ENCODE measurements around the gene TPST1.
"Not testable (repeated sequence)": the region's sequence is repeated elsewhere in the genome, so short reads cannot be mapped to it uniquely, and the experiment has no call there.

TPST1 gene

GRCh38 chr7:66188645-66189044 is 16.5 kb upstream of the TPST1 start:
- no peak for DNase-seq (ENCODE audit: low read depth in 3 of 3)

- no peak for DNase-seq (ENCODE audit: low read depth in 3 of 3)
These were observed 15.2 kb upstream of the TPST1 start for GRCh38 chr7:66189695-66190503.

DNA sequence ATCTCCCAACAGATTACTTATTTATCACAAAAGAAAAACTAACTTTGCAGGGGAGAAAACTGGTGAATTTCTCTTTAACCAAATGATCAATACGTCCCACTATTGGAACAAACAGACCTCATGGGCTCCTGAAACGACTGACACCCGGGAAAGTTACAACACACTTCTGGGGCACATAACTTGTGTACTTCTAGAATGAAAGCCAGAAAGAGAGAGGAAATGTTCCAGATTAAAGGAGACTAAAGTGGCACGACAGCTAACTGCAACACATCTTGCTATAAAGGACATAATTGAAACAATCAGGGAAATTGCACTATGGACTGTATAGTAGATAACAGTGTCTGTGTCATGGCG is 14.7 kb upstream of the TPST1 start:
- no peak for DNase-seq (ENCODE audit: low read depth in 3 of 3)

DNA sequence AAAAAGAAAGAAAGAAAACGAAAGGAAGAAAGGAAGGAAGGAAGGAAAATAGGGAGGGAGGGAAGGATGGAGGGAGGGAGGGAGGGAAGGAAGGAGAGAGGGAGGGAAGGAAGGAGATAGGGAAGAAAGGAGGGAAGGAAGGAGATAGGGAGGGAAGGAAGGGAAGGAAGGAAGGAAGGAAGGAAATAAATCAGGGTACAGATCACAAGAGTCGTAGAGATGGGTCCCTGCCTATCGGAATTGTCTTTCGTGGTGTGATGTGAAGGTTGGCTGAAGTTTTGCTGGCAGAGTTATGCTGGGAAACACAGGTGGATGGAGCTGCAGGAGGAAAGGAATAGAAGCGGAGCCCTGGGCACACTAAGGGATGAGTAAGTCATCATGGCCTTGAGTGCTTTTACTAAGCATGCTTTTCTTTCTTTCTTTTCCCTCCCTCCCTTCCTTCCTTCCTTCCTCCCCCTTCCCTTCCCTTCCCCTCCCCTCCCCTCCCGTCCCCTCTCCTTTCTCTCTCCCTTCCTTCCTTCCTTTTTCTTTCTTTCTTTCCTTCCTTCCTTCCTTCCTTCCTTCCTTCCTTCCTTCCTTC is 11.9 kb upstream of the TPST1 start:
- DNase-seq (ENCODE audit: low read depth in 3 of 3): no peak

GRCh38 chr7:66198469-66198868 is 6.7 kb upstream of the TPST1 start:
- DNase-seq (ENCODE audit: low read depth in 3 of 3): no peak

DNA sequence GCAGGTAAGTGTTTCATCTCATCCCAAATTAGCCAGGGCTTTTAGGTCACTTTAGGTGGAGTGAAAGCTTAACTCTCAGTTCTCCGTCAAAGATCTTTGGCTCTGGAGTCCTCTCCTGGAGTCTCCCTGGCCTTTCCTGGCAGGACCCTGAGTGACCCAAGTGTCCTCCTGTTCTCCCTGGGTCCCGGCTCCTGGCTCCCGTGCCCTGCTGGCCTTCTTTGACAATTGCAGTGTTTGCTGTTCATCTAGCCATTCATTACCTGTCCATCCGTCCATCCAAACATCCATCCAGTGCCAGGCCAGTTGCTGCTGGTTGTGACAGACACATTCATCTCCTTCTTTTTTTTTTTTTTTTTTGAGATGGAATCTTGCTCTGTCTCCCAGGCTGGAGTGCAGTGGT is 6.2 kb upstream of the TPST1 start:
- DNase-seq (ENCODE audit: low read depth in 3 of 3): no peak

- DNase-seq (ENCODE audit: low read depth in 3 of 3): no peak
These were observed 2.7 kb upstream of the TPST1 start for GRCh38 chr7:66202441-66202840.

- no peak for DNase-seq (ENCODE audit: low read depth in 3 of 3)
These were observed 582 bp downstream of the TPST1 start for GRCh38 chr7:66205741-66206090.

GRCh38 chr7:66206119-66206933 is 1.2 kb downstream of the TPST1 start:
- DNase-seq (ENCODE audit: low read depth in 3 of 3): no peak

- no peak for DNase-seq (ENCODE audit: low read depth in 3 of 3)
These were observed 1.8 kb downstream of the TPST1 start for GRCh38 chr7:66206934-66207240.

DNA sequence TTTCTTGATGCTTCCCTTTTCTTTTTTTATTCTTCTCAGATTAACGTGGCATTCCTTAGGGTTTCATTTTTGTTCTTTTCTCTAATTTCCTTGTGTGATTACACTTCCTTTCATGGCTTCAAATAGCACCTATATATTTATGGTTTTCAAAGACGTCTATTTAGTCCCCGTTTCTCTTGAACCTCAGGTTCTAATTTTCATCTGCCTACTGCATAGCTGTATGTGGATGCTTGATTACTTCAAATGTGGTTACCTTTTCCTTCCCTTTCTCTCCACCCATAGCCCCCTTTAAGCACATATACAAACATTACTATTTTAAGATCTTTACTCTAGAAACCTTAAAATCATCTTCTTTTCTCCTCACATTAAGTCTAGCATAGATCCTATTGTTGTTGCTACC is 2.4 kb downstream of the TPST1 start:
- no peak for DNase-seq (ENCODE audit: low read depth in 3 of 3)

DNA sequence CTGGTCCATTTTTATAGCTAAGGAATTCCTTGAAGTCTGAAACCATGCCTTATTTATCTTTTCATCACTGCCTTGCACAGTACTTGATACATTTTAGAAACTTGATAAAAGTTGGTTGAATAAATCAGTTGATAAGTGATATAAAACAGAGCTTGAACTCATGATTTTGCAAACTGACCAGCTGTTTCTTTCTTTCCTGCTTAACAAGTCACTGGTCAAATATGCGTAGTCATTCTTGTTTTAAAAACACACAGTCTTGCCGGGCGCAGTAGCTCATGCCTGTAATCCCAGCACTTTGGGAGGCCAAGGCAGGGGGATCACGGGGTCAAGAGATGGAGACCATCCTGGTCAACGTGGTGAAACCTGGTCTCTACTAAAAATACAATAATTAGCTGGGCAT is 6.3 kb downstream of the TPST1 start:
- no peak for DNase-seq (ENCODE audit: low read depth in 3 of 3)

DNA sequence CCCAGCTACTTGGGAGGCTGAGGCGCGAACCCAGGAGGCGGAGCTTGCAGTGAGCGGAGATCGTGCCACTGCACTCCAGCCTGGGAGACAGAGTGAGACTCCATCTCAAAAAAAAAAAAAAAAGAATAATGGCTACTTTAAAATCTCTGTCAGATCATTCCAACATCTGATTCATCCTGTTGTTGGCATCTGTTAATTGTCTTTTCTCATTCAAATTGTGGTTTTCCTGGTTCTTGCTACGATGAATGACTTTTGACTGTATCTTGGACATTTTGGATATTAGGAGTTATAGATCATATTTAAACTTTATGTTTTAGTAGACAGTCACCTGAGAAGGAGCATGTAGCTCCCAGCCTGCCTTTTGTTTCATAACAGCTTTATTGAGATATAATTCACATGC is 8.5 kb downstream of the TPST1 start:
- no peak for DNase-seq (ENCODE audit: low read depth in 3 of 3)

GRCh38 chr7:66216687-66217086 is 11.6 kb downstream of the TPST1 start:
- no peak for DNase-seq (ENCODE audit: low read depth in 3 of 3)

GRCh38 chr7:66219805-66220204 is 14.7 kb downstream of the TPST1 start:
- no peak for DNase-seq (ENCODE audit: low read depth in 3 of 3)

- no peak for DNase-seq (ENCODE audit: low read depth in 3 of 3)
These were observed 16.3 kb downstream of the TPST1 start for GRCh38 chr7:66221442-66221841.

- DNase-seq (ENCODE audit: low read depth in 3 of 3): no peak
These were observed 22.7 kb downstream of the TPST1 start for GRCh38 chr7:66227808-66228207.

GRCh38 chr7:66231326-66232216 is 26.4 kb downstream of the TPST1 start:
- DNase-seq (ENCODE audit: low read depth in 3 of 3): not testable (repeated sequence)

GRCh38 chr7:66233638-66234037 is 28.5 kb downstream of the TPST1 start:
- DNase-seq (ENCODE audit: low read depth in 3 of 3): no peak

- no peak for DNase-seq (ENCODE audit: low read depth in 3 of 3)
These were observed 31.7 kb downstream of the TPST1 start for GRCh38 chr7:66236713-66237303.

DNA sequence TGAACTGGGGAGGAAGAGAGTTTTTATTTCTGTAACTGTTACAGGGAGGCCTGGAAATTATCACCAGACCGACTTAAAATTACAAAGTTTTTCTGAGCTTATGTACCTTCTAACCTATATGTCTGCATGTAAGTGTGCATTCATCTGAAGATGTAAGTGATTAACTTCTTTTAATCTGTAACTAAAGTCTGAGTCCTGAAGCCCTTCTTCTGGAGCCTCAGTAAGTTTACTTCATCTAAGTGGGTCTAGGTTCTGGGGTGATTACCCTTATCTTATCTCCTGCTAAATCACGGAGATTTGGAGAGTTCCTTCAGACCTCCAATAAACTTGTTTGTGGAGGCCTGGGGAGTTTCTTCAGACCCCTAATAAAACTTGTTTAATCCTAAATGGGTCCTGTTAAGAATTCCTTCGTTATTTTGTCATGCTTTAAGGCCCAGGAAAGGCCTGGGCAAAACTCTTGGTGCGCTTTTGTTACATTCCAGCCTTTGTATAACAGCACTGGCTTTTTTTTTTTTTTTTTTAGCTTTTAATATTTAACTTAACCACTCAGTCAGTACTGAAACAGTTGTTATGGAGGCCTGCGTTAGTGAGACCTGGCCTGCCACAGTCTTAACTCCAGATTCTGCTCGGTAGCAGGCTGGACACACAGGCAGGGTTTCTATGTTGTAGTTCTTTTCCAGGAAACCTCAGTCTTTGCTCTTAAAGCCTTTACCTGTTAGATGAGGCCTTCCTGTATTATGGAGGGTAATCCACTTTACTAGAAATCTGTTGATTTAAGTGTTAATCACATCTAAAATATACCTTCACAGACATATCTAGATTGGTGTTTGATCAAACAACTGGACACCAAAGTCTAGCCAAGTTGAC is 33.0 kb downstream of the TPST1 start:
- no peak for DNase-seq (ENCODE audit: low read depth in 3 of 3)
